Hepatocyte (in vitro differentiated cells): ENCODE measurements around the gene GPRIN2. TPM values are rescaled to one million over a fixed set of nuclear protein-coding genes. Genes with fewer than 3 reads are reported as not detected.

ENCODE experiments used
- DNase-seq: peaks from one replicate; pipeline ENCODE4 v3.0.0-alpha.2; 2016; ENCODE audit warnings: low spot score
- H2AFZ ChIP-seq: fragments of 200-600 bp; sonication (generic); 2 replicates; pipeline ENCODE4 v1.6.0; 2016; ENCODE audit warnings: antibody characterized with exemption, mild to moderate bottlenecking
- H3K27ac ChIP-seq: fragments of 200-600 bp; sonication (generic); 2 replicates; pipeline ENCODE4 v1.5.1; 2016; ENCODE audit warnings: mild to moderate bottlenecking
- H3K27me3 ChIP-seq: fragments of 200-600 bp; sonication (generic); 2 replicates; pipeline ENCODE4 v1.6.1; 2016
- H3K36me3 ChIP-seq: fragments of 200-600 bp; sonication (generic); replicated peaks from 2 replicates; pipeline ENCODE4 v1.5.1; 2016; ENCODE audit warnings: low read depth; ENCODE audit not compliant: insufficient read depth
- H3K4me1 ChIP-seq: fragments of 200-600 bp; sonication (generic); 2 replicates; pipeline ENCODE4 v1.5.1; 2016; ENCODE audit warnings: mild to moderate bottlenecking, moderate library complexity; ENCODE audit not compliant: insufficient read depth
- H3K4me2 ChIP-seq: fragments of 200-600 bp; sonication (generic); 2 replicates; pipeline ENCODE4 v1.6.0; 2016
- H3K4me3 ChIP-seq: fragments of 200-600 bp; sonication (generic); 2 replicates; pipeline ENCODE4 v1.5.1; 2016; ENCODE audit warnings: mild to moderate bottlenecking
- H3K79me2 ChIP-seq: fragments of 200-600 bp; sonication (generic); 2 replicates; pipeline ENCODE4 v1.6.0; 2017; ENCODE audit warnings: mild to moderate bottlenecking
- H3K9me2 ChIP-seq: fragments of 200-600 bp; sonication (generic); replicated peaks from 2 replicates; pipeline ENCODE4 v1.6.0; 2017; ENCODE audit warnings: mild to moderate bottlenecking; ENCODE audit not compliant: insufficient read depth
- H3K9me3 ChIP-seq: fragments of 200-600 bp; sonication (generic); 2 replicates; pipeline ENCODE4 v1.5.1; 2016; ENCODE audit warnings: low read depth, mild to moderate bottlenecking
- H4K20me1 ChIP-seq: fragments of 200-600 bp; sonication (generic); 2 replicates; pipeline ENCODE4 v1.6.0; 2016; ENCODE audit warnings: mild to moderate bottlenecking; ENCODE audit not compliant: insufficient read depth, poor library complexity, severe bottlenecking
- CTCF ChIP-seq: fragments of 200-600 bp; sonication (generic); IDR thresholded peaks from 2 replicates; pipeline ENCODE4 v1.5.1; 2016; ENCODE audit warnings: antibody characterized with exemption, mild to moderate bottlenecking; ENCODE audit not compliant: poor library complexity
- EZH2 ChIP-seq: fragments of 200-600 bp; sonication (generic); IDR thresholded peaks from 2 replicates; pipeline ENCODE4 v1.6.1; 2016; ENCODE audit warnings: antibody characterized with exemption, mild to moderate bottlenecking, borderline replicate concordance
- EZH2phosphoT487 ChIP-seq: fragments of 200-600 bp; sonication (generic); IDR thresholded peaks from one replicate; pipeline ENCODE4 v1.6.1; 2018; ENCODE audit warnings: antibody characterized with exemption, mild to moderate bottlenecking, low read depth, moderate library complexity; ENCODE audit not compliant: unreplicated experiment, severe bottlenecking
- WGBS: methylation state at CpG from one replicate; pipeline ENCODE4 v1.1.6; 2016; ENCODE audit warnings: low lambda C conversion rate; ENCODE audit errors: missing lambda C conversion rate; 5-methylcytosine and 5-hydroxymethylcytosine counted together
- polyA plus RNA-seq: library from polyadenylated mRNA; unstranded; fragments of >200 nt; fragmentation: Nextera tagmentation; extraction: Ambion mirVana; gene quantifications from 2 replicates; pipeline ENCODE4 v1.2.1, GENCODE V29; 2016
- total RNA-seq: library from RNA; depleted of rRNA; stranded (reverse); fragments of >200 nt; gene quantifications from 2 replicates; pipeline ENCODE4 v1.2.3, GENCODE V29; 2014

GPRIN2 gene
- total and polyA plus RNA-seq, 2 experiments from 2014 or later = 15.0 to 23.4 TPM

DNA sequence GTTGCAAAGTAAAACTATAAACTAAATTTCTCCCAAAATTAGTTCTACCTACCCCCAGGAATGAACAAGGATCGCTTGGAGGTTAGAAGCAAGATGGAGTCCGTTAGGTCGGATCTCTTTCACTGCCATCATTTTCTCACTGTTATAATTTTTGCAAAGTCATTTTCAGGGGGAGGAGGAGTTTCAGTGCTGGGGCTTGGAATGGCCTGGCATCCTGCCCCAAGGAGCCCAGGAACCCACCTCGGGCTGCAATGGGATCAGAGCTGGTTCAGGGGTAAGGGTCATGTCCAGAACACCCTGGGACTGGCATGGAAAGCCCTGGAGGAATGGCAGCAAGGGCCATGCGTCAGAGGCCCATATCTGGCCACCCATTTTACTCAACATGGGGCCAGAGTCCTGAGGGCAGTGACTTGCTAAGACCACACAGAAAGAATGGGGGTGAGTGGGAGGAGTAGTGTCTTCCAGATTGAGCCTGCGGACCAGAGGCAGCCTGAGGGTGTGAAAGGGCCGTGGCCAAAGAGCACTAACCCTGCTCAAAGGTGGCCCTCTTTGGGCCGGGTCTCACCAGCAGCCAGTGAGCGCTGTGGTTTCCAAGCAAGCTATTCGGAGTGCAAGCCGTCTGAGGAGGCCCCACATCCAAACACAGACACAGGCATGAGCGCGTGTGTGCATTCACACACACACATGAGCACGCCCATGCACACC is 31.8 kb downstream of the GPRIN2 start:
- Histone ChIP-seq H3K4me2 (no peak overlapping the region), H3K27ac (no peak overlapping the region), H3K27me3 (no peaks in the 10 kb centered on the region), H3K4me3 (no peak overlapping the region), H3K79me2 (no peaks in the 10 kb centered on the region), H3K4me1 (peaks cover 15% of the 10 kb centered on the region), H4K20me1 (no peaks in the 10 kb centered on the region), H3K36me3 (no peaks in the 10 kb centered on the region), H3K9me2 (no peaks in the 10 kb centered on the region), H3K9me3 (no peaks in the 10 kb centered on the region), H2AFZ (no peak overlapping the region)
- no peak for TF ChIP-seq CTCF
- WGBS = 85% methylated on average over 14 of the region's 14 CpGs
- DNase-seq = no peak

DNA sequence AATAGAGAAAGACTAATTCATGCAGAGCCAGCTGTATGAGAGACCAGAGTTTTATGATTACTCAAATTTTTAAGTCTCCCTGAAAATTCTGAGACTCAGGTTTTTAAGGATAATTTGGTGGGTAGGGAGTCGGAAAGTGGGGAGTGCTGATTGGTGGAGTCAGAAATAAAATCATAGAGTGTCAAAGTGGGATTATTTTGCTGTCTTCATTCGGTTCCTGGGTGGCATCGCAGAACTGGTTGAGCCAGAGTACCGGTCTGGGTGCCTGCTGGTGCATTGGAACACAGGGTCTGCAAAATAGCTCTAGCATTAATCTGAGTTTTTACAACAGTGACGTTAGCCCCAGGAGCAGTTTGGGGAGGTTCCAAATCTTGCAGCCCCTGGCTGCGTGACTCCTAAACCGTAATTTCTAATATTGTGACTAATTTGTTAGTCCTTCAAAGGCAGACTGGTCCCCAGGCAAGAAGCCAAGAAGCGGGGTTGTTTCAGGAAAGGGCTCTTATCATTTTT is 32.4 kb downstream of the GPRIN2 start:
- H2AFZ ChIP-seq = no peak overlapping the region
- no peak overlapping the region for H3K4me3 ChIP-seq
- DNase-seq = peak; percentile 58
- H3K27me3 ChIP-seq = no peaks in the 10 kb centered on the region
- peaks cover 15% of the 10 kb centered on the region for H3K4me1 ChIP-seq
- no peaks in the 10 kb centered on the region for H3K36me3 ChIP-seq
- no peaks in the 10 kb centered on the region for H3K9me3 ChIP-seq
- H3K79me2 ChIP-seq = no peaks in the 10 kb centered on the region
- H3K9me2 ChIP-seq = no peaks in the 10 kb centered on the region
- 70% methylated on average over 8 of the region's 8 CpGs for WGBS
- no peaks in the 10 kb centered on the region for H4K20me1 ChIP-seq
- no peak overlapping the region for H3K4me2 ChIP-seq
- H3K27ac ChIP-seq = no peak overlapping the region
- TF ChIP-seq CTCF (no peak), EZH2phosphoT487 (no peak), EZH2 (no peak)

DNA sequence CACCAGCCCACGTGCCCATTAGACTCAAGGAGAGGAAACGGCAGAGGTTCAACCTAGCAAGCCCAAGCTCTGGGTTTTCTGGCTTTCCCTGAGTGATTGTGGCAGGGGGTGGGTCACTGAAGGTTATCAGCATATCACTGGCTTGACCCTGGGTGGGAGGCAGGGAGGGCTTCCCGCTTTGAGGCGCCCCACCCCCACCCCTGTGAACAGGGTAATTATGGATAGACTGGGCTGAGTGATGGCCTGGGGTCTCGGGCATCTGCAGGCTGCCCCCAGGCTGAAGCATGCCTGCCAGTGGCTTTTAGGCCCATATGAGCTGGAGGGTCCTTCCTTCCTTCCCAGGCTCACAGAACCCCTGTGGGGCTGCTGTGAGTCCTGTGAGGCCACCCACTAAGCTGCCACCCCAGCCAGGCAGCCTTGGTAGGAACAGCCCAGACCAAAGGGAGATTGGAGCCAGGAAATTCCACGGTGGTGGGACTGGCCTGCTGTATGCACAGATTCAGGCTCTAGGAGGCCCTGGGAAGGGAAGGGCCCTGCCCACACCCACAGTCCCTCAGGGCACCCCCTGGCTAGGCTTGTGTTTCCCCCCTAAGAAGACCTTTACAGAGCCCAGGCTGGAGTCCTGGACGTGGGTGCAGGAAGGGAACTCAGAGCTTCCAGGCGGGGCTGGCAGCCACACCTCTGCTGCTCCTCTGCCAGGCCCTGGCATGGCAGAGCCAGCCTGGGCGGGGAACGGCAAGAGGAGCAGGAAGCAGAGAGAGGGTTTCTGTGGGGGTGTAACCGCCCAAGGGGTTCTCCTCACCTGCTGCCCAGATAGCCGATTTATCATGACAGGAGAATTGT is 33.1 kb downstream of the GPRIN2 start:
- 63% methylated on average over 12 of the region's 12 CpGs for WGBS

More for the DNA sequence above, 33.1 kb downstream of the GPRIN2 start:
- H3K36me3 ChIP-seq = no peaks in the 10 kb centered on the region
- H3K79me2 ChIP-seq = no peaks in the 10 kb centered on the region
- H3K4me1 ChIP-seq = peaks cover 15% of the 10 kb centered on the region
- no peak overlapping the region for H3K4me3 ChIP-seq
- no peaks in the 10 kb centered on the region for H3K27me3 ChIP-seq
- H3K9me3 ChIP-seq = no peaks in the 10 kb centered on the region
- H3K4me2 ChIP-seq = no peak overlapping the region
- no peaks in the 10 kb centered on the region for H4K20me1 ChIP-seq
- H2AFZ ChIP-seq = no peak overlapping the region
- no peaks in the 10 kb centered on the region for H3K9me2 ChIP-seq
- H3K27ac ChIP-seq = no peak overlapping the region
- no peak for TF ChIP-seq CTCF
- no peak for TF ChIP-seq EZH2phosphoT487
- TF ChIP-seq EZH2 = no peak
- DNase-seq = no peak
